Activated CD4-positive, alpha-beta T cell treated with anti-CD3 and anti-CD28 coated beads, Interleukin-2, amount 50 U/mL, for 24 hours (primary cell): ENCODE measurements around the gene SULT2B1.
"Not testable (repeated sequence)": the region's sequence is repeated elsewhere in the genome, so short reads cannot be mapped to it uniquely, and the experiment has no call there.

Experiments
- DNase-seq, 2 donors: peaks; one replicate each; pipeline ENCODE4 v3.0.0-alpha.2; 2020; ENCODE audit warnings: low read depth in 1 of 2, low spot score in 1 of 2

Gene SULT2B1

GRCh38 chr19:48618278-48618915 lies 66.4 kb downstream of the SULT2B1 start:
- DNase-seq: no peak

- peak; percentile 92 to 93 for DNase-seq
These were observed 67.1 kb downstream of the SULT2B1 start, which contains the start of the genes RPL18 and SPHK2 for GRCh38 chr19:48618916-48619691. Gene RPL18 (minus strand): TSS chr19:48619178. CDS start chr19:48619143, 35 bp downstream. Gene SPHK2 (plus strand): TSS chr19:48619506. CDS start chr19:48620515, 1,009 bp downstream.

DNA sequence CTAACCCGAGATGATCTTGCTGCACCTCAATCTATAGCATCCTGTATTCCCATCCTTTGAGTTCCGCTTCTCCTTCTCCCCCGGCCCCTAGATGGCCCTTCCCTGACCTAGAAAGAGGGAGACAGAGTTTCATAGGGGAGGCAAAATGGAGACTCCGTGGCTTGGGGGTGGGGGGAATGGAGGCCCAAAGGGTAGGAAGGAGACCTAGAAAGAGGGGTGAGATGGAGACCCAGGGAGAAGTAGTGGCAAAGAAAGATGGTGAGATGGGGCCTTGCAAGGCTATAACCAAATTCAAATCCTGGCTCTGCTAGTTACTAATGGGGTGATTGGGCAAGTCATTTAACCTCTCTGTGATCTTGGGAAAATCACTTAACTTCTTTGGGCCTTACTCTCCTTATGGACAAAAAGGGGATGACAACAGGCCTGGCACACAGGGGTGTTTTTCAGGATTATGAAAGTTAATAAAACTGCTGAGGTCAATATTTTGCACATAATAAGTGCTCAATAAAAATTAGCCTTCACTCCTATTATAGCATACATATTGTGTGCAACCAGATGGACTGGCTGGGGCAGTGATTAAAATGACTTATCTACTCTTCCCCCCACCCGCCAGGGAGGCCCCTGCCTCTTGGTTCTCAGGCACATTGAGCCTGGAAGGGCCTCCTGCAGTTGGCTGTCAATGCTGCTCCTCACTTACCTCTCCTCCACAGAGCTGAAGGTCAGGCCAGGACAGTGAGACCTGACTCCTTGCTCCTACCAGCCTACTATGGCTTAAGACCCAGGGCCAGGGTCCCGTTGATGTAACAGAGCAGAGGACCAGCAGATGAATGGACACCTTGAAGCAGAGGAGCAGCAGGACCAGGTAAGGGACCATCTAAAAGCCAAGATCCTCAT lies 68.0 kb downstream of the SULT2B1 start:
- no peak for DNase-seq

DNA sequence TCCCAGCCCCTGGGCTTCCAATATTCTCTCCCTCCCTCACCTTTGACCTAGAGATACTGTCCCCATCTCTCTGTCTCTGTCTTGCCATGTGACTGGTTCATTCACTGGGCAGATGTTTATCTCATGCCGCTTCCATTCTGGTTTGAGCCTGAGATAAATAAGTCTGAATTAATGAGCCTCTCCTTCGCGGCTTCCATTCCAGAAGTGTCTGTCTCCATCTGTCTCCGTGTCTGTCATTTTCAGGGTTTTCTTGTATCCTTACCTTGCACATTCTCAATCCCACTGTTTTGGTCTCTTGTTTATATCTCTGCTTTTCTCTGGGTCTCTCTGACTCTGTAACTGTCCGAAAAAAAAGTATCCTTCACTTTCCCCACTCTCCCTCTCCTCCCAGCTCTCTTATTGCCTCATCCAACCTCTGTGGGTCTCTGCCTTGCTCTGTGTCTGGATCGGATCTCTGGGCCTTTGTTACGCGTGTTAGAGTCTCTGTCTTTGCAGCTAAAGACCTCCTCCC lies 71.6 kb downstream of the SULT2B1 start:
- no peak for DNase-seq

- DNase-seq: peak; percentile 93 to 96
These were observed 72.2 kb downstream of the SULT2B1 start for GRCh38 chr19:48624067-48624594.

DNA sequence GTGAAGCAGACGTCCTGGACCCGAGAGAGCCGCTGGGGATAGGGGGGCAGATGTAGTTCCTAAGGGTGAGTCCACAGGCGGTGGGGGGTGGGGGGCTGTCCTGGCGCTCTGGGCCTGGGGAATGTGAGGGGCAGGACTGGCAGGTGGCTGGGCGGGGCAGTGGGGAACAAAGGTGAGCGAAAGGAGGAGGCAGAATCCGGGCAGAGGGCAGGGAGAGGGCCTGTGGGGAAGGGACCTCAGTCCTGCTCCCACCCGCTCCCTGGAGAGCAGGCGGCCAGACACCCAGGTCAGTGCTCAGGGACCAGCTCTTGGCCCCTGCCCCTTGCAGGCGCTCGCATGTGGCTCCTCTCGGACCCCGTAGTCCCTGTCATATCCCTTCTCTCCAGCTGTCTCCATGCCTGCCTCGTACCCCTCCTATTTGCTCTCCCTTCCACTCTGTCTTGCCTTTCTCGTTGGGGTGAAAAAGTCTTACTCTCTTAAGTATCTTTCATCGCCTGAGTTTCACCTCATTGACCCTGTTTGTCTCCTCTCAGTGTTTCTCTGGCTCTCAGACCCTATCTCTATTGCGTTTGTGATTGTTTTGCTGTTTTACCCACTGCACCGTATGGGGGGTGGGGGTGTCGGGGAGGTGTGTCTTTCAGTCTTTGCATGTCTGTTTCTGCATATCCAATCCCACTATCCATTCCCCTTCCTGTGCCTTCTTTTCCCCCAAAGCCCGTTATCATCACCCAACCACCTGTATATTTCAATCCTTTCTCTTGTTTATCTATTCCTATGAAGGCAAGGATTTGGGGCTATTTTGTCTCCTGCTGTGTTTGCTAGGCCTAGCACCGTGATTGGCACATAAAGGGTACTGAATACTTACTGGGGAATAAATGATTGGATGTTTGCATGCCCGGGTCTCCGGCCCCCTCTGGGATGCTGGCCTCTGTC lies 73.1 kb downstream of the SULT2B1 start:
- DNase-seq: no peak

- DNase-seq: no peak
These were observed 73.9 kb downstream of the SULT2B1 start for GRCh38 chr19:48625891-48626327.

- DNase-seq: no peak
These were observed 75.4 kb downstream of the SULT2B1 start for GRCh38 chr19:48627201-48627864.

- no peak for DNase-seq
These were observed 75.9 kb downstream of the SULT2B1 start for GRCh38 chr19:48627865-48628314.

- no peak for DNase-seq
These were observed 76.7 kb downstream of the SULT2B1 start for GRCh38 chr19:48628486-48629296.

DNA sequence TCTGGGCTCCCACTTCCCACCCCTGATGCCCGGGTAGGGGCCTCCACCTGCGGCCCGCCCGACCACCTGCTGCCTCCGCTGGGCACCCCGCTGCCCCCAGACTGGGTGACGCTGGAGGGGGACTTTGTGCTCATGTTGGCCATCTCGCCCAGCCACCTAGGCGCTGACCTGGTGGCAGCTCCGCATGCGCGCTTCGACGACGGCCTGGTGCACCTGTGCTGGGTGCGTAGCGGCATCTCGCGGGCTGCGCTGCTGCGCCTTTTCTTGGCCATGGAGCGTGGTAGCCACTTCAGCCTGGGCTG lies 77.3 kb downstream of the SULT2B1 start:
- no peak for DNase-seq

- DNase-seq: no peak
These were observed 77.8 kb downstream of the SULT2B1 start for GRCh38 chr19:48629599-48630295.

GRCh38 chr19:48630296-48631063 lies 78.5 kb downstream of the SULT2B1 start:
- DNase-seq: no peak

GRCh38 chr19:48631225-48631624 lies 79.3 kb downstream of the SULT2B1 start:
- no peak for DNase-seq

DNA sequence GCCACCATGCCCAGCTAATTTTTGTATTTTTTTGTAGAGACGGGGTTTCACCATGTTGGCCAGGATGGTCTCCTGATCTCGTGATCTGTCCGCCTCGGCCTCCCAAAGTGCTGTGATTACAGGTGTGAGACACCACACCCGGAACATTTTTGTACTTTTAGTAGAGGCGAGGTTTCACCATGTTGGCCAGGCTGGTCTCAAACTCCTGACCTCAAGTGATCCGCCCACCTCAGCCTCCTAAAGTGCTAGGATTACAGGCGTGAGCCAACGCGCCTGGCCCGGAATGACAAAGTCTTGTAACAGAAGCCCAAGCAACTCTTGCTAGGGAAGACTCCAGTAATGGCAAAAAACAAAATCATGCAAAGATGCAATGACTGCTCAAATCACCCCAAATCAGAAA lies 80.3 kb downstream of the SULT2B1 start:
- DNase-seq: not testable (repeated sequence)

- DNase-seq: no peak
These were observed 80.7 kb downstream of the SULT2B1 start for GRCh38 chr19:48632692-48633147.
